HepG2 (cell line): ENCODE results near the gene GAS5. TPM values are rescaled to one million over a fixed set of nuclear protein-coding genes. Genes with fewer than 3 reads are reported as not detected.

Experiments
- SETDB1 ChIP-seq: sonication (generic); formaldehyde crosslinking; IDR thresholded peaks from 2 replicates; pipeline ENCODE4 v1.5.1; 2020; ENCODE audit warnings: missing genetic modification reagents, mild to moderate bottlenecking, borderline replicate concordance
- ZNF205 ChIP-seq: IDR thresholded peaks from 2 replicates; pipeline ENCODE4 v1.6.1; 2018; ENCODE audit warnings: missing biosample characterization, missing genetic modification reagents
- ZNF619 ChIP-seq: sonication (generic); formaldehyde crosslinking; IDR thresholded peaks from 2 replicates; pipeline ENCODE4 v1.4.0; 2020; ENCODE audit warnings: mild to moderate bottlenecking, missing genetic modification reagents
- polyA plus RNA-seq, 8 experiments: library from polyadenylated mRNA; depleted of rRNA in 3 of 8; stranded (reverse) in 7 of 8; unstranded in 1 of 8; fragments of >200 nt; fragmentation: Illumina TruSeq in 4 of 8; extraction: Trizol in 4 of 8; gene quantifications; 2 replicates each; pipeline versions ENCODE4 v1.2.1 to v1.2.3, GENCODE V29; 2011 to 2016; ENCODE audit warnings: low read depth in 4 of 8, missing spikeins in 1 of 8, mixed read lengths in 1 of 8; ENCODE audit not compliant: insufficient read depth in 1 of 8
- total RNA-seq, 5 experiments: library from RNA; depleted of rRNA; stranded (reverse); fragments of >200 nt; fragmentation: Illumina TruSeq; extraction: Trizol; gene quantifications; 2 replicates each; pipeline ENCODE4 v1.2.3, GENCODE V29; 2016; ENCODE audit warnings: low read depth in 1 of 5
- TF ChIP-seq, protein P1 (sequence below): sonication (generic); formaldehyde crosslinking; IDR thresholded peaks from 2 replicates; pipeline ENCODE4 v1.4.0; 2020; ENCODE audit warnings: missing genetic modification reagents, borderline replicate concordance
- TF ChIP-seq, protein P2 (sequence below): sonication (generic); formaldehyde crosslinking; IDR thresholded peaks from 2 replicates; pipeline ENCODE4 v1.8.1; 2023; ENCODE audit warnings: missing genetic modification reagents, inconsistent platforms, borderline replicate concordance
- TF ChIP-seq, protein P3 (sequence below): sonication (generic); formaldehyde crosslinking; IDR thresholded peaks from 2 replicates; pipeline ENCODE4 v1.4.0; 2020; ENCODE audit warnings: missing genetic modification reagents
- TF ChIP-seq, protein P4 (sequence below), 2 experiments: sonication (generic) in 1 of 2; formaldehyde crosslinking in 1 of 2; IDR thresholded peaks; 2 replicates each; pipeline versions ENCODE4 v1.6.1 to v1.9.0; 2014 to 2022; ENCODE audit warnings: antibody characterized with exemption in 1 of 2, borderline replicate concordance in 1 of 2, inconsistent platforms in 1 of 2, low read depth in 1 of 2, missing genetic modification reagents in 1 of 2
- TF ChIP-seq, protein P5 (sequence below): sonication (generic); formaldehyde crosslinking; IDR thresholded peaks from 2 replicates; pipeline ENCODE4 v1.5.0; 2020; ENCODE audit warnings: mild to moderate bottlenecking, missing genetic modification reagents, moderate library complexity

Gene GAS5
- total and polyA plus RNA-seq, 2 of the 13 experiments (the other 11 are each of a cell fraction or from before 2014, with no cell fraction given), result 352 to 738 TPM

DNA sequence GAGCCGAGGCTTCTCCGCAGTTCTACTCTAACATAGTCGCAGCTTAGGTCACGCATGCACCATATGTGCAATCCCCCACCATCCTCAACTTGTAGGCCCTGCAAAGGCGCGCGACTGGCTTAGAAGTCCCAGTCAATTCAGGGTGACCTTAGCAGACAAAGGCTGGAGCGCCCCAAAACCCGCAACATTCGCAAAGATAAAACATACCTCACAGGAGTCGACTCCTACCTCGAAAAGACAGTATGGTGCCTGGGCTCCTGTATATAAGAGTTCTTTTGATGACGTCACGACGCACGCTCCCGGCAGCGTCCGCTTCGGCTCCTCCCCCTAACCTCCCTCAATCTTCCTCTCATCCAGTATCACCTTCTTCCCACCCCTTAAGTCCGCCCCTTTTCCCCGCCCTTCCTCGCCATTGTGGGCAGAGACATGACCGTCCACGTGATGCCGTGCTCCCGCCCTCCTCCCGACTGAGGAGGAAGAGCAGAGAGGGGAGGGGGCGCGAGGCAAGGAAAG is at the start of gene GAS5 (continued):
- TF ChIP-seq, protein P1, sequence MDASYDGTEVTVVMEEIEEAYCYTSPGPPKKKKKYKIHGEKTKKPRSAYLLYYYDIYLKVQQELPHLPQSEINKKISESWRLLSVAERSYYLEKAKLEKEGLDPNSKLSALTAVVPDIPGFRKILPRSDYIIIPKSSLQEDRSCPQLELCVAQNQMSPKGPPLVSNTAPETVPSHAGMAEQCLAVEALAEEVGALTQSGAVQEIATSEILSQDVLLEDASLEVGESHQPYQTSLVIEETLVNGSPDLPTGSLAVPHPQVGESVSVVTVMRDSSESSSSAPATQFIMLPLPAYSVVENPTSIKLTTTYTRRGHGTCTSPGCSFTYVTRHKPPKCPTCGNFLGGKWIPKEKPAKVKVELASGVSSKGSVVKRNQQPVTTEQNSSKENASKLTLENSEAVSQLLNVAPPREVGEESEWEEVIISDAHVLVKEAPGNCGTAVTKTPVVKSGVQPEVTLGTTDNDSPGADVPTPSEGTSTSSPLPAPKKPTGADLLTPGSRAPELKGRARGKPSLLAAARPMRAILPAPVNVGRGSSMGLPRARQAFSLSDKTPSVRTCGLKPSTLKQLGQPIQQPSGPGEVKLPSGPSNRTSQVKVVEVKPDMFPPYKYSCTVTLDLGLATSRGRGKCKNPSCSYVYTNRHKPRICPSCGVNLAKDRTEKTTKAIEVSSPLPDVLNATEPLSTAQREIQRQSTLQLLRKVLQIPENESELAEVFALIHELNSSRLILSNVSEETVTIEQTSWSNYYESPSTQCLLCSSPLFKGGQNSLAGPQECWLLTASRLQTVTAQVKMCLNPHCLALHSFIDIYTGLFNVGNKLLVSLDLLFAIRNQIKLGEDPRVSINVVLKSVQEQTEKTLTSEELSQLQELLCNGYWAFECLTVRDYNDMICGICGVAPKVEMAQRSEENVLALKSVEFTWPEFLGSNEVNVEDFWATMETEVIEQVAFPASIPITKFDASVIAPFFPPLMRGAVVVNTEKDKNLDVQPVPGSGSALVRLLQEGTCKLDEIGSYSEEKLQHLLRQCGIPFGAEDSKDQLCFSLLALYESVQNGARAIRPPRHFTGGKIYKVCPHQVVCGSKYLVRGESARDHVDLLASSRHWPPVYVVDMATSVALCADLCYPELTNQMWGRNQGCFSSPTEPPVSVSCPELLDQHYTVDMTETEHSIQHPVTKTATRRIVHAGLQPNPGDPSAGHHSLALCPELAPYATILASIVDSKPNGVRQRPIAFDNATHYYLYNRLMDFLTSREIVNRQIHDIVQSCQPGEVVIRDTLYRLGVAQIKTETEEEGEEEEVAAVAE, result peak; percentile 61; the same call in 1 of the 2 replicates
- no peak; the same call in 1 of the 2 replicates for TF ChIP-seq ZNF205 (CRISPR knock-in tag)
- TF ChIP-seq SETDB1, result no peak
- TF ChIP-seq, protein P2, sequence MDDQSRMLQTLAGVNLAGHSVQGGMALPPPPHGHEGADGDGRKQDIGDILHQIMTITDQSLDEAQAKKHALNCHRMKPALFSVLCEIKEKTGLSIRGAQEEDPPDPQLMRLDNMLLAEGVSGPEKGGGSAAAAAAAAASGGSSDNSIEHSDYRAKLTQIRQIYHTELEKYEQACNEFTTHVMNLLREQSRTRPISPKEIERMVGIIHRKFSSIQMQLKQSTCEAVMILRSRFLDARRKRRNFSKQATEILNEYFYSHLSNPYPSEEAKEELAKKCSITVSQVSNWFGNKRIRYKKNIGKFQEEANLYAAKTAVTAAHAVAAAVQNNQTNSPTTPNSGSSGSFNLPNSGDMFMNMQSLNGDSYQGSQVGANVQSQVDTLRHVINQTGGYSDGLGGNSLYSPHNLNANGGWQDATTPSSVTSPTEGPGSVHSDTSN (CRISPR knock-in tag), result 0 out of 2 replicates have a peak, but pooled peaks have one; percentile 42
- TF ChIP-seq, protein P3, sequence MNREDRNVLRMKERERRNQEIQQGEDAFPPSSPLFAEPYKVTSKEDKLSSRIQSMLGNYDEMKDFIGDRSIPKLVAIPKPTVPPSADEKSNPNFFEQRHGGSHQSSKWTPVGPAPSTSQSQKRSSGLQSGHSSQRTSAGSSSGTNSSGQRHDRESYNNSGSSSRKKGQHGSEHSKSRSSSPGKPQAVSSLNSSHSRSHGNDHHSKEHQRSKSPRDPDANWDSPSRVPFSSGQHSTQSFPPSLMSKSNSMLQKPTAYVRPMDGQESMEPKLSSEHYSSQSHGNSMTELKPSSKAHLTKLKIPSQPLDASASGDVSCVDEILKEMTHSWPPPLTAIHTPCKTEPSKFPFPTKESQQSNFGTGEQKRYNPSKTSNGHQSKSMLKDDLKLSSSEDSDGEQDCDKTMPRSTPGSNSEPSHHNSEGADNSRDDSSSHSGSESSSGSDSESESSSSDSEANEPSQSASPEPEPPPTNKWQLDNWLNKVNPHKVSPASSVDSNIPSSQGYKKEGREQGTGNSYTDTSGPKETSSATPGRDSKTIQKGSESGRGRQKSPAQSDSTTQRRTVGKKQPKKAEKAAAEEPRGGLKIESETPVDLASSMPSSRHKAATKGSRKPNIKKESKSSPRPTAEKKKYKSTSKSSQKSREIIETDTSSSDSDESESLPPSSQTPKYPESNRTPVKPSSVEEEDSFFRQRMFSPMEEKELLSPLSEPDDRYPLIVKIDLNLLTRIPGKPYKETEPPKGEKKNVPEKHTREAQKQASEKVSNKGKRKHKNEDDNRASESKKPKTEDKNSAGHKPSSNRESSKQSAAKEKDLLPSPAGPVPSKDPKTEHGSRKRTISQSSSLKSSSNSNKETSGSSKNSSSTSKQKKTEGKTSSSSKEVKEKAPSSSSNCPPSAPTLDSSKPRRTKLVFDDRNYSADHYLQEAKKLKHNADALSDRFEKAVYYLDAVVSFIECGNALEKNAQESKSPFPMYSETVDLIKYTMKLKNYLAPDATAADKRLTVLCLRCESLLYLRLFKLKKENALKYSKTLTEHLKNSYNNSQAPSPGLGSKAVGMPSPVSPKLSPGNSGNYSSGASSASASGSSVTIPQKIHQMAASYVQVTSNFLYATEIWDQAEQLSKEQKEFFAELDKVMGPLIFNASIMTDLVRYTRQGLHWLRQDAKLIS, result peak; percentile 86; the same call in 1 of the 2 replicates
- TF ChIP-seq, protein P4, sequence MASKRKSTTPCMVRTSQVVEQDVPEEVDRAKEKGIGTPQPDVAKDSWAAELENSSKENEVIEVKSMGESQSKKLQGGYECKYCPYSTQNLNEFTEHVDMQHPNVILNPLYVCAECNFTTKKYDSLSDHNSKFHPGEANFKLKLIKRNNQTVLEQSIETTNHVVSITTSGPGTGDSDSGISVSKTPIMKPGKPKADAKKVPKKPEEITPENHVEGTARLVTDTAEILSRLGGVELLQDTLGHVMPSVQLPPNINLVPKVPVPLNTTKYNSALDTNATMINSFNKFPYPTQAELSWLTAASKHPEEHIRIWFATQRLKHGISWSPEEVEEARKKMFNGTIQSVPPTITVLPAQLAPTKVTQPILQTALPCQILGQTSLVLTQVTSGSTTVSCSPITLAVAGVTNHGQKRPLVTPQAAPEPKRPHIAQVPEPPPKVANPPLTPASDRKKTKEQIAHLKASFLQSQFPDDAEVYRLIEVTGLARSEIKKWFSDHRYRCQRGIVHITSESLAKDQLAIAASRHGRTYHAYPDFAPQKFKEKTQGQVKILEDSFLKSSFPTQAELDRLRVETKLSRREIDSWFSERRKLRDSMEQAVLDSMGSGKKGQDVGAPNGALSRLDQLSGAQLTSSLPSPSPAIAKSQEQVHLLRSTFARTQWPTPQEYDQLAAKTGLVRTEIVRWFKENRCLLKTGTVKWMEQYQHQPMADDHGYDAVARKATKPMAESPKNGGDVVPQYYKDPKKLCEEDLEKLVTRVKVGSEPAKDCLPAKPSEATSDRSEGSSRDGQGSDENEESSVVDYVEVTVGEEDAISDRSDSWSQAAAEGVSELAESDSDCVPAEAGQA (IDR thresholded peaks at IDR 0.05; ENCODE audit: low read depth), result no peak
- TF ChIP-seq, protein P4 (CRISPR knock-in tag; IDR thresholded peaks at IDR 0.05; ENCODE audit: borderline replicate concordance), result no peak
- no peak; the same call in none of the 2 replicates for TF ChIP-seq ZNF619 (CRISPR knock-in tag)
- TF ChIP-seq, protein P5, sequence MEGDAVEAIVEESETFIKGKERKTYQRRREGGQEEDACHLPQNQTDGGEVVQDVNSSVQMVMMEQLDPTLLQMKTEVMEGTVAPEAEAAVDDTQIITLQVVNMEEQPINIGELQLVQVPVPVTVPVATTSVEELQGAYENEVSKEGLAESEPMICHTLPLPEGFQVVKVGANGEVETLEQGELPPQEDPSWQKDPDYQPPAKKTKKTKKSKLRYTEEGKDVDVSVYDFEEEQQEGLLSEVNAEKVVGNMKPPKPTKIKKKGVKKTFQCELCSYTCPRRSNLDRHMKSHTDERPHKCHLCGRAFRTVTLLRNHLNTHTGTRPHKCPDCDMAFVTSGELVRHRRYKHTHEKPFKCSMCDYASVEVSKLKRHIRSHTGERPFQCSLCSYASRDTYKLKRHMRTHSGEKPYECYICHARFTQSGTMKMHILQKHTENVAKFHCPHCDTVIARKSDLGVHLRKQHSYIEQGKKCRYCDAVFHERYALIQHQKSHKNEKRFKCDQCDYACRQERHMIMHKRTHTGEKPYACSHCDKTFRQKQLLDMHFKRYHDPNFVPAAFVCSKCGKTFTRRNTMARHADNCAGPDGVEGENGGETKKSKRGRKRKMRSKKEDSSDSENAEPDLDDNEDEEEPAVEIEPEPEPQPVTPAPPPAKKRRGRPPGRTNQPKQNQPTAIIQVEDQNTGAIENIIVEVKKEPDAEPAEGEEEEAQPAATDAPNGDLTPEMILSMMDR (CRISPR knock-in tag), result no peak
